Activated CD4-positive, alpha-beta T cell treated with anti-CD3 and anti-CD28 coated beads, Interleukin-2, amount 10 ng/mL, durations not matched to agents 7 days and 5 days (primary cell): ENCODE measurements around the gene CCNYL1. TPM values are rescaled to one million over a fixed set of nuclear protein-coding genes. Genes with fewer than 3 reads are reported as not detected.

Experiments
- CTCF ChIA-PET: fragments of 350-600 bp; sonication (Branson Sonifier 250); formaldehyde crosslinking; loops from one replicate; lab custom pipeline; 2021; ENCODE audit warnings: antibody characterized with exemption; lab: Charles Lee
- POLR2A ChIA-PET: fragments of 350-600 bp; sonication (Branson Sonifier 250); formaldehyde crosslinking; loops from one replicate; lab custom pipeline; 2021; ENCODE audit warnings: antibody characterized with exemption; lab: Charles Lee
- DNase-seq: peaks from one replicate; pipeline ENCODE4 v3.0.0-alpha.2; 2020
- H3K27ac Mint-ChIP-seq: one replicate; pipeline ENCODE4 v1.8.0; 2021; ENCODE audit warnings: mild to moderate bottlenecking, moderate library complexity, mixed read lengths
- H3K27me3 Mint-ChIP-seq: one replicate; pipeline ENCODE4 v1.8.0; 2021; ENCODE audit warnings: mixed read lengths
- H3K36me3 Mint-ChIP-seq: one replicate; pipeline ENCODE4 v1.8.0; 2021; ENCODE audit warnings: low read depth, mixed read lengths
- H3K4me1 Mint-ChIP-seq: one replicate; pipeline ENCODE4 v1.8.0; 2021; ENCODE audit warnings: mixed read lengths
- H3K4me3 Mint-ChIP-seq: one replicate; pipeline ENCODE4 v1.8.0; 2021; ENCODE audit warnings: mild to moderate bottlenecking, moderate library complexity, mixed read lengths
- H3K9me3 Mint-ChIP-seq: one replicate; pipeline ENCODE4 v1.8.0; 2021; ENCODE audit warnings: mixed read lengths
- total RNA-seq, 2 experiments: library from RNA; stranded (reverse); gene quantifications; one replicate each; pipeline ENCODE4 v1.2.3, GENCODE V29; 2021

Gene CCNYL1
- total RNA-seq, 2 experiments from 2014 or later, result 5.1 to 6.9 TPM

DNA sequence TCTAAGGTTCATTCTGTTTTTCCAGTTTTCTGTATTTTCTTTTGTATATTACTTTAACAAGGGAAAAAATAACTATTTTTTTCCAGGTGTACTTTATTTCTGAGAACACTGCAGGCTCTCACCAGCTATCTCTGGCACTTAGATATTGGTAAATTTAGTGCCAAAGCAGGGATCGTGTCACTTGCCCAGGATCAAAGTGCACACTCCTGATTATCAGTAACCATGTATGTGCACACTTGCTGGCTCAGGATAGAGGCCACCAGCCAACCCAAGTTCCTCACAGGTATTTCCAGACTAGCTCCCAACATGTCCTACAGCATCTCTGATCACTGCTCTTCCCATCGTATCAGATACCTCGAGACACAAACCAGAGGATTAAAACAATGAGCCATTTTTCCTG lies 64.0 kb downstream of the CCNYL1 start:
- CTCF ChIA-PET, result interaction anchor here (1.3 kb wide), 1 partner anchor 258 kb away, joined by 4 read pairs; no protein-coding TSS in a partner anchor
- H3K27me3 Mint-ChIP-seq, result peaks cover 13% of the 10 kb centered on the region
- POLR2A ChIA-PET, result no interaction called here
- no peaks in the 10 kb centered on the region for H3K36me3 Mint-ChIP-seq
- H3K4me1 Mint-ChIP-seq, result peaks cover 11% of the 10 kb centered on the region
- no peak overlapping the region for H3K27ac Mint-ChIP-seq
- no peak for DNase-seq
- H3K9me3 Mint-ChIP-seq, result no peaks in the 10 kb centered on the region
- no peak overlapping the region for H3K4me3 Mint-ChIP-seq

DNA sequence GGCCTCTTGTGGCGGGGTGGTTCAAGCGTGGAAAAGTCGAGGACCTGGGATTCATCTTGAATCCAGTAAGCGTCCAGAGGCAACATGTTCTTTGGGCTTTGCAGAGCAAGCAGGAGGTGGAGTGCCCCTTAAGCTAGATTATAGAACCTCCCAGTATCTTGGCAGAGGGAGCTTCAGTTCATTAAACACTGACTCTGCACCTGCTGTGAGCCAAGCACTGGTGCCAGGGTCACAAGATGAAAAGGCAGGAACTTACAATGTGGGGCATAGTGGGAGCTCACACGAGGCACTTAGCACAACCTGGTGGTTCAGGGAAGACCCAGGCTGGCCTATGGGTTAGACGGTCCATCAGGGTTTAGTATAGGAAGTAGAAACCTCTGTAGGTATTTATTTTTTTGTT lies 65.7 kb downstream of the CCNYL1 start:
- CTCF ChIA-PET, result interaction anchor here (0.8 kb wide), 1 partner anchor 10 kb away, joined by 3 read pairs; no protein-coding TSS in a partner anchor
- H3K4me3 Mint-ChIP-seq, result no peak overlapping the region
- POLR2A ChIA-PET, result no interaction called here
- peaks cover 8% of the 10 kb centered on the region for H3K27me3 Mint-ChIP-seq
- H3K27ac Mint-ChIP-seq, result no peak overlapping the region
- no peaks in the 10 kb centered on the region for H3K9me3 Mint-ChIP-seq
- peaks cover 6% of the 10 kb centered on the region for H3K4me1 Mint-ChIP-seq
- no peaks in the 10 kb centered on the region for H3K36me3 Mint-ChIP-seq
- no peak for DNase-seq

- CTCF ChIA-PET, result interaction anchor here (0.6 kb wide), 1 partner anchor 17 kb away, joined by 5 read pairs; no protein-coding TSS in a partner anchor
- Mint-ChIP-seq H3K36me3 (no peaks in the 10 kb centered on the region), H3K4me3 (no peak overlapping the region), H3K27me3 (peaks cover 13% of the 10 kb centered on the region), H3K27ac (no peak overlapping the region), H3K9me3 (no peaks in the 10 kb centered on the region), H3K4me1 (peaks cover 5% of the 10 kb centered on the region)
- no peak for DNase-seq
- POLR2A ChIA-PET, result no interaction called here
Observed at GRCh38 chr2:207778298-207778882, 67.0 kb downstream of the CCNYL1 start.

DNA sequence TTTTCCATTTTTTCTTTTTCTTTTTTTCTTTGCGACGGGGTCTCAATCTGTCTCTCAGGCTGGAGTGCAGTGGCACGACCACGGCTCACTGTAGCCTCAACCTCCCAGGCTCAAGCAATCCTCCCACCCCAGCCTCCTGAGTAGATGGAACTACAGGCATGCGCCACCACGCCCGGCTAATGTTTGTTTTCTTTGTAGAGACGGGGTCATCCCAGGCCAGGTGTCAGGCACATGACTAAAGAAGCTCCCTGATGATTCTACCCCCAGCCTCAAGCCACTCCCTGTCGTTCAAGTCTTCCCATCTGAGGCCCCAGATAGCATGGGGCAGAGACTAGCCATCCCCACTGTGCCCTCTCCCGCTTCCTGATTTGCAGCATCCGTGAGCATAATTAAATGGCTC lies 68.1 kb downstream of the CCNYL1 start:
- Mint-ChIP-seq H3K4me1 (peaks cover 5% of the 10 kb centered on the region), H3K4me3 (no peak overlapping the region), H3K9me3 (no peaks in the 10 kb centered on the region), H3K36me3 (no peaks in the 10 kb centered on the region), H3K27me3 (peaks cover 13% of the 10 kb centered on the region), H3K27ac (no peak overlapping the region)
- POLR2A ChIA-PET, result no interaction called here
- CTCF ChIA-PET, result no interaction called here
- no peak for DNase-seq

DNA sequence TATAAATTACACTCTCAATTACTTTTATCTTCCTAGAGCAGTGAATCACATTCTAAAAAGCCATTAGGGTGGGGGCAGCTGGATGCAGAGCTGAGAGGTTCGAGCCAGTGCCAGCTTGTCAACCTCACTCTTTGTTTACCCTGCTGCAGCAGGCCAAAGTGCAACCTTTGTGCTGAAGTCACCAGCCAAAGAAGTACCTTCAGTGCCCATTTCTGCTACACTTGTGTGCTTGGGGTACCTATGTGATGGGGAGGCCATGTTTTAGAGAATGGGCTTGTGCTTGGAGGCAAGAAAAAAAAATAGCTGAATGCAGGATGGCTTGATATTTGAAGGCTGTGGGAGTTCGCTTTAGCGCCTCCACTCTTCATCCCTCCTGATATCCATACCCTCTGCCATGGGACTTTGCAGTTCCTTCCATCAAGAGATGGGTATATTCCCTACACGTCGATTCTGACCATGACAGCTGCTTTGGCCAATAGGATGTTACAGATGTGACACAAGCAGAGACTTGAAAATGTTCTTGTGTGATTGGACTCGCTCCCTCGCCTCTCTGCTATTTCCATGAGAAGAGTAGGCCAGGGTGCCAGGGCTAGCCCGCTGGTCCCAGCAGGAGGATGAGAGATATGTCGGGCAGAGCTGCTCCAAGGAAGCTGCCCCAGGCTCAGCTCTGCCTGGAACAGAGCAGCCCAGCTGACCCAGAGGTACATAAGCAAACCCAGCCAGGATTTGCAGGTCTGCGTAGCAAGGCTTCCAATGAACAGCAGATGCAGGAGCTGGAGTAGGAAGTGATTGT lies 71.0 kb downstream of the CCNYL1 start:
- no peaks in the 10 kb centered on the region for H3K36me3 Mint-ChIP-seq
- H3K27ac Mint-ChIP-seq, result no peak overlapping the region
- H3K4me1 Mint-ChIP-seq, result no peaks in the 10 kb centered on the region
- ChIA-PET POLR2A (no interaction called here), CTCF (interaction anchor here (0.6 kb wide), 1 partner anchor 1425 kb away, joined by 3 read pairs; no protein-coding TSS in a partner anchor)
- H3K4me3 Mint-ChIP-seq, result no peak overlapping the region
- no peak for DNase-seq
- H3K27me3 Mint-ChIP-seq, result peaks cover 13% of the 10 kb centered on the region
- H3K9me3 Mint-ChIP-seq, result no peaks in the 10 kb centered on the region

- Mint-ChIP-seq H3K4me3 (no peak overlapping the region), H3K27ac (no peak overlapping the region), H3K27me3 (peaks cover 13% of the 10 kb centered on the region), H3K9me3 (no peaks in the 10 kb centered on the region), H3K36me3 (no peaks in the 10 kb centered on the region), H3K4me1 (no peaks in the 10 kb centered on the region)
- POLR2A ChIA-PET, result no interaction called here
- no peak for DNase-seq
- CTCF ChIA-PET, result interaction anchor here (0.6 kb wide), 1 partner anchor 1424 kb away, joined by 3 read pairs; no protein-coding TSS in a partner anchor
Observed at GRCh38 chr2:207783514-207783913, 72.1 kb downstream of the CCNYL1 start.

DNA sequence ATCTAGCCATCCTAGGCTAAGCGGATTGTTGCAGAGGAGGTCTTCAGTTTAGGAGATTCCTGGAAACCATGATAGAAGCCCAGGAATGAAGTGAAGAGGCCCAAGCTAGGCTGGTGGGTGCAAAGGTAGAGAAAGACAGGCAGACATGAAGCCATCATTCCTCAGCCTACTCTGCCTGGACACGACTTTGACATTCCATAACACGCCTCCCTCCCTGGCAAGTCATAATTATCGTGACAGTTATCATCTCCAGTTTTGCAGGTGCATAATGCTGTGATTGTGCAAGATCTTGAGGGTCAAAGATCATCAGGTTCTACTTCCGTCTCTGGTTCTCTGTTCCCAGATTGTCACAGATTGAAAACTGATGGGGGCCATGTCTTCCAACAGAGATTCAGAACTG lies 73.5 kb downstream of the CCNYL1 start:
- POLR2A ChIA-PET, result no interaction called here
- CTCF ChIA-PET, result no interaction called here
- no peaks in the 10 kb centered on the region for H3K4me1 Mint-ChIP-seq
- no peaks in the 10 kb centered on the region for H3K9me3 Mint-ChIP-seq
- no peak overlapping the region for H3K27ac Mint-ChIP-seq
- no peak overlapping the region for H3K4me3 Mint-ChIP-seq
- no peak for DNase-seq
- no peaks in the 10 kb centered on the region for H3K36me3 Mint-ChIP-seq
- H3K27me3 Mint-ChIP-seq, result peaks cover 13% of the 10 kb centered on the region

- Mint-ChIP-seq H3K36me3 (no peaks in the 10 kb centered on the region), H3K9me3 (no peaks in the 10 kb centered on the region), H3K4me3 (no peak overlapping the region), H3K27ac (no peak overlapping the region), H3K4me1 (no peaks in the 10 kb centered on the region), H3K27me3 (peaks cover 6% of the 10 kb centered on the region)
- no peak for DNase-seq
- ChIA-PET POLR2A (no interaction called here), CTCF (interaction anchor here (0.7 kb wide), 1 partner anchor 100 kb away, joined by 3 read pairs; no protein-coding TSS in a partner anchor)
Observed at GRCh38 chr2:207787017-207787416, 75.6 kb downstream of the CCNYL1 start.

- peaks cover 2% of the 10 kb centered on the region for H3K27me3 Mint-ChIP-seq
- ChIA-PET POLR2A (no interaction called here), CTCF (interaction anchor here (1.2 kb wide), 1 partner anchor 9 kb away, joined by 3 read pairs; no protein-coding TSS in a partner anchor)
- H3K4me1 Mint-ChIP-seq, result peaks cover 5% of the 10 kb centered on the region
- no peak for DNase-seq
- no peak overlapping the region for H3K4me3 Mint-ChIP-seq
- H3K27ac Mint-ChIP-seq, result no peak overlapping the region
- no peaks in the 10 kb centered on the region for H3K36me3 Mint-ChIP-seq
- H3K9me3 Mint-ChIP-seq, result no peaks in the 10 kb centered on the region
Observed at GRCh38 chr2:207787800-207788199, 76.4 kb downstream of the CCNYL1 start.

GRCh38 chr2:207790898-207791297 lies 79.5 kb downstream of the CCNYL1 start:
- POLR2A ChIA-PET, result no interaction called here

GRCh38 chr2:207791579-207792243 lies 80.3 kb downstream of the CCNYL1 start:
- POLR2A ChIA-PET, result interaction anchor here (0.6 kb wide), 1 partner anchor 712 kb away, joined by 3 read pairs; no protein-coding TSS in a partner anchor
- H3K9me3 Mint-ChIP-seq, result no peaks in the 10 kb centered on the region
- no peak overlapping the region for H3K4me3 Mint-ChIP-seq
- no peak for DNase-seq
- peaks cover 2% of the 10 kb centered on the region for H3K27me3 Mint-ChIP-seq
- no peak overlapping the region for H3K27ac Mint-ChIP-seq
- no peaks in the 10 kb centered on the region for H3K36me3 Mint-ChIP-seq
- CTCF ChIA-PET, result interaction anchor here (0.8 to 1.0 kb wide), 2 partner anchors 173 to 249 kb away, joined by 3 to 5 read pairs; no protein-coding TSS in a partner anchor
- H3K4me1 Mint-ChIP-seq, result peaks cover 5% of the 10 kb centered on the region

More at GRCh38 chr2:207790898-207791297, 79.5 kb downstream of the CCNYL1 start:
- Mint-ChIP-seq H3K27me3 (peaks cover 2% of the 10 kb centered on the region), H3K27ac (no peak overlapping the region), H3K9me3 (no peaks in the 10 kb centered on the region), H3K4me1 (peaks cover 5% of the 10 kb centered on the region), H3K36me3 (no peaks in the 10 kb centered on the region), H3K4me3 (no peak overlapping the region)
- CTCF ChIA-PET, result interaction anchor here (1.0 kb wide), 1 partner anchor 250 kb away, joined by 3 read pairs; no protein-coding TSS in a partner anchor
- DNase-seq, result no peak

DNA sequence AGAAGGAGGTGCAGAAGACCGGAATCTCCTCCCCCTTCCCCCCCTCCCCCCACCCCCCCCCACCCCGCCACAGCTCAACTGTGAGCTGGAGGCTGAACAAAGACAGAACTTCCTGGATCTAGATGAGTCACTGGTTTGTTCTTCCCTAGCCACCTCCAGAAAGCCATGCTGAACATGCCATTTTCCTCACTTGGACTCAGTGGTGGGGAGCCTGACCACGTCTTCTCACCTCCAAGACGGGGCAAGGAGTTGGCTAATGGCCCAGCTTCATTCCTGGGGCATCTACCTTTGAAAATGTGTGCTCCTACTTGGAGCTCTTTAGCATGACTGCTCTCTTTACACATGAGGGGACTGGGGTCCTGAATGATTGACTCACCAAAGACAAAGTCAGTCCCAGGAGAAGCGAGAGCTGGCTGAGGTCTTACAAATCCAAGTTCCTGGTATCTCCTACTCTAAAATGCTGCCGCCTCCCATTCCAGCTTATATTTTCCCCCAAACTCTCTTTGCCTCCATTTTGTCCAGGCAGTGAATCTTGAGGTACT lies 80.9 kb downstream of the CCNYL1 start:
- ChIA-PET POLR2A (interaction anchor here (0.6 kb wide), 1 partner anchor 713 kb away, joined by 3 read pairs; no protein-coding TSS in a partner anchor), CTCF (interaction anchor here (0.8 to 1.0 kb wide), 2 partner anchors 173 to 248 kb away, joined by 3 to 5 read pairs; no protein-coding TSS in a partner anchor)
- Mint-ChIP-seq H3K9me3 (no peaks in the 10 kb centered on the region), H3K27ac (no peak overlapping the region), H3K4me1 (peaks cover 5% of the 10 kb centered on the region), H3K4me3 (no peak overlapping the region), H3K36me3 (no peaks in the 10 kb centered on the region), H3K27me3 (peaks cover 2% of the 10 kb centered on the region)
- no peak for DNase-seq
